ENCODE results near the gene BHLHE23.

BHLHE23 gene

DNA sequence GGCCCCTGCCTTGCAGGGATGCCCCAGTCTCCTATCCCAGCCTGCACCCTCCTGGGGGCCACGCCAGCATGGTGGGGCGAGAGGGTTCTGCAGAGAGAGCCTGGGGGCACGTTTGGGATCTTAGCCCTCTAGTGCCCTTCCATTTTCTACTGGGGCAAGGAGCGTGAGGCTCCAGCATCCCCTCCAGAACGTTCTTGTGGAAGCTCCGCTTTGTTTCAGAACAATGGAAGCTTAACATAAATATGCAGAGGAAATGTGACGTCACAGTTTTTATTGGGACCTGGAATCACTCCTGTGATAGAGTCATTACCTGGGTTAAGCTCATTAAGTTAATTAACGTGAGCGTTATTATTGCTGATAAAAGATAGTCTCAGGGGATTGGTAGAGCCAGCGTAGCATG lies 19.6 kb downstream of the BHLHE23 start:
- DNase-seq: no peak

DNA sequence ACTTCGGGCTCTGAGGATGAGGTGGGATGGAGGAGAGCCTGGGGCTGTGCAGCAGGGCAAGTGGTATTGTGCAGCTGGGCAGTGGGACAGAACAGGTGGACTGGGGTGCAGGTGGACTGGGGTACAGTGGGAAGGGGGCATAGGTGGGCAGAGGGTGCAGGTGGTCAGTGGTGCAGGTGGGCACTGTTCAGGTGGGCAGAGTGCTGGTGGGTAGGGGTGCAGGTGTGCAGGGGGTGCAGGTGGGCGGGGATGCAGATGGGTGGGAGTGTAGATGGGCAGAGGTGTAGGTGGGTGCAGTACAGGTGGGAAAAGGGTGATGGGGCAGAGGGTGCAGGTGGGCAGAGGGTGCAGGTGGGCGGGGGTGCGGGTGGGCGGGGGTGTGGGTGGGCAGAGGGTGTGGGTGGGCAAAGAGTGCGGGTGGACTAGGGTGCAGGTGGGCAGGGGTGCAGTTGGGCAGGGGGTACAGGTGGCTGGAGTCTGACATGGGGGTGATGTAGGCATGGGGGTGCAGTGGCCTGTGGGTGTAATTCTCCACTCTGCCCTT lies 20.4 kb downstream of the BHLHE23 start:
- DNase-seq: no peak

DNA sequence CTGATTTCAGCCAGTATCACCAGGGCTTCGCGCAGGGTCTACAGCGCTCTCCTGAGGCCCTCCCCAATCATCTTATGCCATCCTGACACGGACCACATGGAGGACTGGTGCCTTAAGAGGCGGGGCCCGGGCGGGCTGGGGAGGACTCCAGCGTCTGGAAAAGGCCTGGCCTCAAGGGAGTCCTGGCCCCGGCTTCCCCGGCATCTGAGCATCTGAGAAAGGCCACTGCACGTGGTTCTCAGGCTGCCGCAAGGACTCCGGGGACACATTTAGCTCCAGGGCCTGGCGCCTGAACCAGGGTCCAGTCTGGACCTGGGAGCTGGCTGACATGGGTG lies 21.4 kb downstream of the BHLHE23 start:
- DNase-seq: no peak

DNA sequence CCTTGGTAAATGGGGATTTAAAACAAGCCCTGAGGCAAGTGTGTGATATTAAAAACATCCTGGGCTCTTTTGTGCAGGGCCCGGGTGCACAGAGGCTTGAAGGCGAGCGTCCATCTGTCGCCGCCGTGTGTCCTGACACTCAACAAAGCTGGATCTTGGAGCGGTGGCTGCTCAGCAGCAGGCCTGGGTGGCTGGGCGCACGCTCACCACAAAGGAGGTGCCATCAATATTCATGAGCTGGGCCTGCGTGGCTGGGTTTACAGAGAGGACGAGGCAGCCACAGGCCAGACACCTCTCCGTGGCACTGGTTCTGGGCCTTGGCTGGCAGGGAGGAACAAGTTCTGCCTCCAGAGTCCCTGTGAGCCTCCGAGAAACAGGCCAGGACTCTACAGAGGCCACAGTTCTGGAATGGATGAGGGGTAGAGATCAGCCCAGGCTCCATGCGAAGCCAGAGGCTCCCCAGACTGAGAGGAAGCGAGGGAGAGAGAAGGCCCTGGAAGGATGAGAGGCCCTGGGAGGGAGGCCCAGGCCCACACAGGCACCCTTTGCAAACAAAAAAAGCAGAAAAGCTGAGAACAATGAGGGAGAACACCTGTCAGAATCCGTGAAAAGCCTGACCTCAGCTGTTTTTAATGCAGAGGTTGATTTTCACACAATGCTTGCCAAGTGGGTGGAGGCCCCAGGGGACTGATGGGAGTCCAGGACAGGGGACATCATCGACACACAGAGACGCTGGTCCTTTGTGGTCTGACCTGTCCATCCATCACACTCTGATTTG lies 21.9 kb downstream of the BHLHE23 start:
- DNase-seq: no peak

DNA sequence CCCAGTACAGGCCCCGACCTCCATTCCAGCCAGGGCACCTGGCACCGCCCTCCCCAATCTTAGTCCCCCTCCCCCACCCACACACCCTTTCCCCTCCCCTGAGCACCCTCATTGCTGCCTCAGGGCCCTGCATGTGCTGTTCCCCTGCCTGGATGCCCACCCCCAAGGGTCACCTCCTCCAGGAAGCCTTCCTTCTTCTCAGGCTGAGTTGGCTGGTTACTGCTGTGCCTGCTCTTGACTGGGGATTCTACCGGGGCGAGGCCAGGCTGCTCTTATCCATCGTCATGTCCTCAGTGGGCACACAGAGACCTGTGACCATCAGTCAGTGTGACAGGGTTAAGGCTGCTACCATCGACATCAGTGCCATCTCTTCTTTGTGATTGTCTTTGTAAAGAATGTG lies 23.6 kb downstream of the BHLHE23 start:
- no peak for DNase-seq

DNA sequence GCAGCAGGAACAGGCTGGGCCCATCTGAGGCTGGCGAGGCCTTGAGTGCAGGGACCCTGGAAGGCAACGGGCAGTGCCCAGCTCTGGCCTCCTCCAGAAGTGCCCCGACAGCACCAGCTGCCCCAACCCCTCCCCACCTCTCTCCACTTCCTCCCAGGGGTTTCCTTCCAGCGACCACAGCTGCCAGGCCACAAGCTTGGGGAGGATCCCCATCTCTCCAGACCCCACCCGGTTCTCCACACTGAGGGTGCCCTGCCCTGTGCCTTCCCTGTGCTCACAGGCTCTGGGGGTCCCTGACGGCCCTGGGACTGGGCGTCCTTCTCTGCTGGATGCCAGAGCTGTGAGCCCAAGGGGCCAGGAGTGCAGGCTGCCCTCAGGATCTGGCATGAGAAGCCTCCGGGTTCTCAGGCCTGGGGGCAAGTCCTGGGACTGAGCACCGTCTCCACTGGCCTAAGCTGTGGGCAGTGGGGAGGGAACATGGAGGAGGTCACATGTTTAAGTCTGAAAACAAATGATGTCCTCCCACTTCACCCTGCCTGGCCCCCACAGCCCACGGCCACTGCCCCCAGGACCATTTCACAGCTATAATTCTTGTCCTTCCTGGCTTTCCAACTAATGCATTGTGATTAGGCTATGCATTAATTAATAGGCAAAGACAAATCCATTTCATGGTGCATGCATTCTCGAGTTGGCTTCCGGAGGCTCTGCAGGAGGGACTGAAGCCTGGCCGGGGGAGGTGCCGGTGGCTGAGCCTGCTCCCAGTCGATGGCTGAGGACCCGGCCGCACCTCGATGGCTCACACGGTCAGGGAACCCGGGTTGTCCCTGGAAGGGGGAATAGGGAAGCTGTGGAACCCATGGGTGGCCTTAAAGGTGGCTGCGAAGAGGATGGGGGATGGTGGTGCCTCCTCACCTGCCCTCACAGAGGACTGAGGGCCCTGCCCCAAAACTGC lies 24.4 kb downstream of the BHLHE23 start:
- no peak for DNase-seq

DNA sequence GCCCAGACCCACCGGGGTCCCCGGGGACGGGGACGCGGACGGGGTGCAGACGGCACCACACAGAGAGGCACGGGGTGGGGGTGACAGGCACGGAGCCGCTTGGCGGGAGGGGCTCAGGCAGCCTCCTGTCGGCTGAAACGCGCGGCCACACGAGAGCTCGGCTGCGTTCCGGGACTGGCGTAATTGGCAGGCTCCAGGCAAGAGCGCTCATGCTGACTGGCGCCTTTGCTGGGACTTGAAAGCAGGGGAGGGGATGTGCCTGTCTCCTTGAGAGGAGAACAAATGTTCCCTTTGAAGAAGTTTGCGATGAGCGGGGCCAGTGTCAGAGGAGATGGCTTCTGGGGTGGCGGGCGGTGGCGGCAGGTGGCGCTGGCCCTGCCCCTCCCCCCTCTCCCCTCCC lies 25.8 kb downstream of the BHLHE23 start:
- peak; percentile 42 for DNase-seq

DNA sequence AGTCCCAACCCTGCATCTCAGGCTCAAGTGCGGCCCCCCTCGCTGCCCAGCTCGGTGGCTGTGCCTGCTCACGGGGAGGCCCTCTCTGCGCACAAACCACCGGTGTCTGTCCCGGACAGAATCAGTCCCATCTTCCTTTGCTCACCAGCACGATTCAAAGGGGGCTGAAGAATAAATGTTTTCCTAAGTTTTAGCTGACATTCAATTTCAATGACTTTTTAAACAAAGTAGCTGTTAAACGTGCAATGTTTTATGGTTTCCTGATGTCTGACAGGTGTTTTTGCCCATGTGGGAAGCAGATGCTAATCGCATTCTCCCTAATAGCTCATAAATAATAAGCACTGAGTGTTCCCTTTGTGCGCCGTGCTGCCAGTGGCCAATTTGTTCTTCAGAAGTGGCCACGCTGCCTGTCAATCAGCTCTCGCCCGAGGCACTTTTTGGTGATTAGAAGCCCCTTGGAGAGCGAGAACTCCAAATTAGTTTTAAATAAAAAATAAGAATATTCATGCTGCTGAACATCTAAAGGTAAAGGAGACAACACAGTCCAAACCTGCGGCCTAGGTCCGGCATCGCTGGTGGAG lies 26.3 kb downstream of the BHLHE23 start:
- DNase-seq: no peak

DNA sequence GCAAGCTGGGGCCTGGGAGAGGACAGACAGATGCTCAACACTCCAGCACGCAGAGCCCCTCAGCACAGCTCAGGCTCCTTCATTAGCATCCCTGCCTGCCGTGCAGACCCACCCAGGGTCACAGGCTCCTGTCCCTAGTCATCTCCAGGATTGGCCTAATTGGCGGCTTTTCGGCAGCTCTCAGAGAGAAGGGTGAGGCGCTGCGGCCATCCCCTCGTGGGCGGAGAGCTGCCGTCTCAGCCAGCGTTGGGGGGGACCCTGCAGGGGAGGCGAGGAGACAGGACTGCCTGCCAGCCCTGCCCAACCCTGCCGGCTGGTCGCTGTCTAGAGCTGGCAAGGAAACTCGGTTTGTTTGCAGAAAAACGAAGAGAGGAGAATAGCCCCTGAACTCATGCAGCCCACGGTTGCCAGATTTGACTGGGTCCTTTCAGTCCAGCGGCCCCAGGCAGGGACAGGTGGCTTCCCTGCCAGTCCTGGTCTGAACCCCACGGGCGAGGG lies 26.8 kb downstream of the BHLHE23 start:
- DNase-seq: no peak

DNA sequence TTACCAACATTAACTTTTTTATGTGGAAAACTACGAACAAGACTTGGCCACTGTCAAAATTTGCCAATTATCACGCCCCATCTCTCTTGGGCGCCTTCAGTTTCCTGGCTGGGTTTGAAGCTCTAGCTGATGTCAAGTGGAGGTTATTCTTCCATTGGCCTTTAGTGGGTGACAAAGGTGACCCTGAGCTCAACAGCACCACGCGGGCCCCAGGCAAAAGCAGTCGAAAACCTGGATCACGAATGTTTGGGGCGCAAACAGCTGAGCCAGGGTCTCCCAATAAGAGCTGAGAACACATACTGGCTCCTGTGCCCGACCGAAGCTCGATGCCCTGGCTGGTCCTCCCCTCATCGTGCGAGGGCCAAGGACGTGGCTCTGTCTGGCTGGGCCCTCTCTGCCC lies 27.5 kb downstream of the BHLHE23 start:
- DNase-seq: no peak

DNA sequence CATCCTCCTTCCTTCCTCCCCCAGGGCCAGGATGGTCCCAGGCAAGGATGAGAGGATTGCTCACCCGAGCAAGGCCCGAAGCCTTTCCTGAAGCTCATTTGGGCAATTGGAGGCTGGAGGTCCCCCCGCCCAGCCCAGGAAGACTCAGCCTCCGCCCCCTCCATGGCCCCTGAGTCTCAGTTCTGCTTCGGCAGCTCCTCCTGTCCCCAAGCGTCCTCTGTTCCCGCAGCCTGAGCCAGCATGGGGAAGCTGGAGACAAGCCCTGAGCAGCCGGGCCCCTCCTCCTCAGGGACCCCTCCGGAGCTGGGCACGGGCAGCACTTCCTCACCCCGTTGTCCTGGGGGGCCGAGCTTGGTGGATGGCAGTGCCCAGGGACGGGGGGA lies 28.2 kb downstream of the BHLHE23 start:
- DNase-seq: no peak

DNA sequence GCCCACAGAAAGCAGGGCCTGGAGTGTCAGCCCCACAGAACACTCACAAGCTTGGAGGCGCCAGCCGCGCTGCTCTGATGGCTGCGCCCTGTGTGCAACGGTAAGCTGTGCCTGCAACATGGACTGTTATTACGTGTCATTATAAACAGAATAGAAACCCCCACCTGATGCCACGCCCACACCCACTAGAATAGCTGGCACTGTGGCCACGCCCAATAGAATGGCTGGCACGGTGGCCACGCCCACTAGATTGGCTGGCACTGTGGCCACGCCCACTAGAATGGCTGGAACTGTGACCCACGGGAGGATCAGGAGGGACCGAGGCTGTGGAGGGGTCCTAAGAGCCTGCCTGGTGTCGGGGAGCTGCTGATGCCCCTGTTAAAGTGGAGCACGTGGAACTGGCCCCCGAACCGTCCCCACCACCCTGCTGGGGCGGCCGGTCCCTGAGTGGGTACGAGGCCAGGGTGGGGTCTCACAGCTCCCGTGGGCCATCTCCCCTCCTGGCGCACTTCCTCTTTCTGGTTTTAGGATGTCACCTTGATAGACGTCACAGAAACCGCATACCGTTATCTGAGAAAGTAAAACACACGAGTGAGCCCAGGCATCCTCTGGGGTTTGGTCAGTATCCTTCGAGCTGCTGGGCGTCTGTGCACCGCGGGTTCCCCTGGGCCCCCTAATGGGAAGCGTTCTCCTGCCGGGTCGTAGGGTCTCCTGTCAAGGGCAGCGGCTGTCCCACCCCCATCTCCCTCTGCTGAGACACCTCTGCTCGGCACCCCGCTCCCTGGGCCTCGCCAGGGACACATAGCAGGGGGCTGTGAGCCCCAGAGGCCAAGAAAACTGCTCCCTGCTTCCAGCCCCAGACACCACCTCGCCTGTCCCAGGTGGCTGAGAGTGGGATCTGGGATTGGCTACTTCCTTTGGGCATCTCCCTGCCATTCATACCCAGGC lies 28.9 kb downstream of the BHLHE23 start:
- DNase-seq: peak; percentile 80

DNA sequence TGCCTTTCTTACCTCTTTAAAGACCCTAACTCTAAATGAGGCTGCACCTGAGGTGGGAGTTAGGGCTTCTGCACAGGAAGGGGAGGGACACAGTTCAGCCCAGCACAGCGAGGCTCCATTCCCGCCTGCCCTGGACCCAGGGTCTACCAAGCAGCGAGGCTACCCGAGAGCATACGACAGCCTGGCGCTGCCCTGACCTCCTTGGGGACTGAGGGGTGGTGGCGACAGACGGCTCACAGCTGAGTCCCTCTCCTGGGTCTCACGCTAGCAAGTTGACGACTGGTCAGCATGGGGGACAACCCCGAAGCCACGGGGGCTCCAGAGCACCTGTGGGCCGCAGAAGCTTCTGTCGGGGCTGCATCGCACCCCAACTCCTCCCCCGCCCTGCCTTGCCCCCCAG lies 29.9 kb downstream of the BHLHE23 start:
- DNase-seq: no peak

DNA sequence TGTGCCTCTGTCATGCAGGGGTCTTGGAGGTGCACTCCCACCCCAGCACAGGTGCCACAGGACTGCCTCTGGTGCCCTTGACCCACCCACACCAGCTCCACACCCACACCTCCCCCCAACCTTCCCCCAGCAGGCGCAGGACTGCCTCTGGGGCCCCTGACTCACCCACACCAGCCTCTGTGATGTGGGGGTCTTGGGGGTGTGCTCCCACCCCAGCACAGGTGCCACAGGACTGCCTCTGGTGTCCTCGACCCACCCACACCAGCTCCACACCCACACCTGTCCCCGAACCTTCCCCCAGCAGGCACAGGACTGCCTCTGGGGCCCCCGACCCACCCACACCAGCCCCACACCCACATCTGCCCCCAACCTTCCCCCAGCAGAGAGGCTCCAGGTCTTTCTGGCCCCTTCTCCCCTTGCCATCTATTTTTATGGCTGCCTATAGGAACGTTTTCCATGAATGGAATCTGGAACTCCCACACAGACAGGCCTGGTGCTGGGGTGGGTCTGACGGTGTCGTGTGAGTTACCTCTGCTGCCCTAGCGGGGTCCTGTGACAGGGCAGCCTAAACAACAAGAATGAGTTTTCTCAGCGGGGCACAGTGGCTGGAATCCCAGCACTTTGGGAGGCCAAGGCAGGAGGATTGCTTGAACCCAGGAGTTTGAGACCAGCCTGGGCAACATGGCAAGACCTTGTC lies 30.8 kb downstream of the BHLHE23 start:
- DNase-seq: no peak

DNA sequence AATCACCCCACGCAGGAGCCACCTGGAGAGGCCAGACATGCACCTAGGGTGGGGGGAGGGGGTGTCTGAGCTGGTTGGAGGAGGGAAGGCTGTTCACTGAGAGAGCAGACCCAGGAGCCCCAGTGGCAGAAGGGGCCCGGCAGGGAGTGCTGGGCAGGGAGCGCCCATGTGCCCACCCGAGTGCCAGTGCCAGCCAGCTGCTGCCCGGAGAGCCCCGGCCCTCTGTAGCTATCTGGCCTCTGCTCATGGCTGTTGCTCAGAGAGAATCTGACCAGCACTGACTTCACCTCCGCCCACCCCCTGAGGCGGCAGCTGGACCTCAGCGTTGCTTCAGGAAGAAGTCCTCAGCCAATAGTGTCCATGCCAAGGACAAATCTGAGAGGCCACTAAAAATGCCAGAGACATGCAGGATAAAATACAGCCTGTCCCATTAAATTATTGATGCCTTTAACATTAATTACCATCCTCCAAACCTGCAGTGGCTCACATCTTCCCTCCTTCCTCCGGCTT lies 31.5 kb downstream of the BHLHE23 start:
- no peak for DNase-seq

DNA sequence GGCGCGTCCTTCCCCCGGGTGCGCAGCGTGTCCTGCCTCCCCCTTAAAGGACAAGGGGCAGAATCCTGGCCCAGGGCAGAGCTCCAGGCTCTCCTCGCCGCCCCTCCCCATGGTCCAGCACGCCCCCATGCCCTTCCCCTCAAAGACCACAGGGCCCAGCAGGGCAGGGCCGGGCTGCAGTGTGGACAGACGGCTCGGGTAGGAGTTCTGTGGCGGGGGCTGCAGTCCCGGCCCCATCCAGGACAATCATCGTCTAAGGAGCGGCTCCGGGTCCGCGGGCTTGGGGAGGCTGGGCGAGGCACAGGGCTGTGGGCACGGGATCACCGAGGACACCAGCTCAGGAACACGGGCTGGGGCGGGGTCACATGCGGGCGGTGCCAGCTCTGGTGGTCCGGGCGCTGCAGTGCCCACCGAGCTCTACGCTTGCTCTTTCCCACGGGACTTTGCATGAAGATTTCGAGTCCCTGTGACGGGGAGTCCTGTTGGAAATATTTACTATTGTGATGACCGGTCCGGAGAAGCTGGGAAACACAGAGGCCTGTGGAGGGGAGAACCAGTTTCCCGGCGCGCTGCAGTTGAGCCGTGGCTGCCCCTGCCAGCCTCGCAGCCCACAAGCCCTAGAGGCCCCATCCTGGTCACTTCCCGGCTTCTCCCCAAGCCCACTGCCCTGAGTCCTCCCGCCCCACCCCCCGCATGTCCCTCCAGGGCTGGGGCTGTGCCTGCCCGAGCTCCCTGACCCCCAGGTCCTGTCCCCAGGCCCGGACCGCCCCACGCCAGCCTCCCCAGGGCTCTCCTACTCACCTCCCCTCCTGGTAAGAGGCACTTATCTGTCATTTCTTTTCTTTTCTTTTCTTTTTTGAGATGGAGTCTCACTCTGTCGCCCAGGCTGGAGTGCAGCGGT lies 33.7 kb downstream of the BHLHE23 start:
- DNase-seq: no peak

DNA sequence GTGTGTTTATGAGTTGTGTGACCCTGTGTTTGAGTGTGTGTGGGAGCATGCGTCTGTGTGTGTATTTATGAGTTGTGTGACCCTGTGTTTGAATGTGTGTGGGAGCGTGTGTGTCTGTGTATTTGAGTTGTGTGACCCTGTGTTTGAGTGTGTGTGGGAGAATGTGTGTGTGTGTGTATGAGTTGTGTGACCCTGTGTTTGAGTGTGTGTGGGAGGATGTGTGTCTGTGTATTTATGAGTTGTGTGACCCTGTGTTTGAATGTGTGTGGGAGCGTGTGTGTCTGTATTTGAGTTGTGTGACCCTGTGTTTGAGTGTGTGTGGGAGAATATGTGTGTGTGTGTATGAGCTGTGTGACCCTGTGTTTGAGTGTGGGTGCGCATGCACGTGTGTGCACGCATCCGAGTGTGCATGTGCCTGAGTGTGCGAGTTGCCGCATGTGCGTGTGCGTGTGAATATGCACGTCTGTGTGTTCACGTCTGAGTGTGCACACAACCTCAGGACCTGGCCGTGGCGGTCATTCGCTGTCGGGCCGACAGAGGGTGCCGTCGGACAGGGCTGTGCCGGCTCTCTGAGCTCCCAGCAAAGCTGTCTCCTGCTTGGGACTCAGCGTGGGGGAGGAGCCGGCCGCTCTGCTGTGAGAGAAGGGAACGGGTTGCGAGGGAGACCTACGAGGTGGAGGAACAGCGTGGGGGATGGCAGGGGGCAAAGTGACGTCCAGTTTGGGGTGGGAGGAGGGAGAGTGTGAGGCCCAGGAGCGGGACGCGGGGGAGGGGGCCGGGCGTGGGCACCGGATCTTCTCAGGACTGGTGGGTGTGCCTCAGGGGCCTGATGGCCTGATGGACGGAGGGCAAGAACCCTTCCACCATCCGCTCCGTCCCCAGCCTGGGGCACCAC lies 34.6 kb downstream of the BHLHE23 start:
- DNase-seq: peak; percentile 86

DNA sequence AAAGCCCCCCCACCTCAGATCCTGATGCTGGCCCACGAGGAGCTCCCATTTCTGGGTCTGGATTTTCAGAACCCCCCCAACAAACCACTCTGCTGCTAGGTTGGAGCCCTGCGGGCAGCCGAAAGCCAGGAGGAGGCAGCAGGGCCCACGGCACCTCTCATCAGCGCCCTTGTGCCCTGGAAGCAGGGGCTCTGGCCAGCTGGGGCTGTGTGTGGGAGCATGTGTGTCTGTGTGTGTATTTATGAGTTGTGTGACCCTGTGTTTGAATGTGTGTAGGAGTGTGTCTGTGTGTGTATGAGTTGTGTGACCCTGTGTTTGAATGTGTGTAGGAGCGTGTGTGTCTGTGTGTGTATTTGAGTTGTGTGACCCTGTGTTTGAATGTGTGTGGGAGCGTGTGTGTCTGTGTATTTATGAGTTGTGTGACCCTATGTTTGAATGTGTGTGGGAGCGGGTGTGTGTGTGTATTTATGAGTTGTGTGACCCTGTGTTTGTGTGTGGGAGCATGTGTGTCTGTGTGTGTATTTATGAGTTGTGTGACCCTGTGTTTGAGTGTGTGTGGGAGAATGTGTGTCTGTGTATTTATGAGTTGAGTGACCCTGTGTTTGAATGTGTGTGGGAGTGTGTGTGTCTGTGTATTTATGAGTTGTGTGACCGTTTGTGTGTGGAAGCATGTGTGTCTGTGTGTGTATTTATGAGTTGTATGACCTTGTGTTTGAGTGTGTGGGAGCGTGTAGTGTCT lies 35.4 kb downstream of the BHLHE23 start:
- no peak for DNase-seq
